Uterus (tissue), 4 donors: ENCODE measurements around the gene GNAS-AS1. TPM values are rescaled to one million over a fixed set of nuclear protein-coding genes. Genes with fewer than 3 reads are reported as not detected.

Experiments used
- DNase-seq, 2 donors: peaks; one replicate each; pipeline ENCODE4 v3.0.0-alpha.2; 2019 to 2020
- H3K27ac ChIP-seq, 2 donors: fragments of 200-600 bp; sonication (generic); 1 replicate in 1 of 2; 2 replicates in 1 of 2; pipeline ENCODE4 v1.5.1; 2016 to 2018
- H3K27me3 ChIP-seq, 2 donors: fragments of 200-600 bp; sonication (generic); one replicate each; pipeline ENCODE4 v1.5.1; 2018 to 2019; ENCODE audit warnings: control low read depth in 1 of 2
- H3K36me3 ChIP-seq, 2 donors: fragments of 200-600 bp; sonication (generic); one replicate each; pipeline ENCODE4 v1.5.1; 2019; ENCODE audit warnings: control low read depth in 1 of 2
- H3K4me1 ChIP-seq, 2 donors: fragments of 200-600 bp; sonication (generic); one replicate each; pipeline ENCODE4 v1.5.1; 2018 to 2019; ENCODE audit warnings: control low read depth in 1 of 2
- H3K4me3 ChIP-seq, 2 donors: fragments of 200-600 bp; sonication (generic); 1 replicate in 1 of 2; 2 replicates in 1 of 2; pipeline ENCODE4 v1.5.1; 2018 to 2019; ENCODE audit warnings: mild to moderate bottlenecking in 1 of 2
- H3K9me3 ChIP-seq, 2 donors: fragments of 200-600 bp; sonication (generic); one replicate each; pipeline ENCODE4 v1.5.1; 2019; ENCODE audit warnings: control low read depth in 1 of 2
- CTCF ChIP-seq, 4 experiments: fragments of 200-600 bp in 2 of 4; fragments of 450-650 bp in 2 of 4; sonication (generic) in 2 of 4; IDR thresholded peaks; one replicate each; pipeline ENCODE4 v1.5.1; 2016 to 2019; ENCODE audit warnings: antibody characterized with exemption in 4 of 4, mild to moderate bottlenecking in 2 of 4, moderate library complexity in 1 of 4
- POLR2A ChIP-seq, 2 donors: fragments of 450-650 bp; IDR thresholded peaks; one replicate each; pipeline ENCODE4 v1.6.1; 2016; ENCODE audit warnings: antibody characterized with exemption in 2 of 2, mild to moderate bottlenecking in 1 of 2, moderate library complexity in 1 of 2
- intact Hi-C: fragments of 100-400 bp; cut with DNase I; formaldehyde crosslinking; loops from one replicate; pipeline ENCODE4 v1.15.1; 2023; ENCODE audit warnings: low total_unique reads
- total RNA-seq, 4 donors: library from RNA; depleted of rRNA in 3 of 4; stranded (reverse); fragments of >200 nt in 3 of 4; gene quantifications; one replicate each; pipeline versions ENCODE4 v1.1.0 to v1.2.4, GENCODE V29; 2014 to 2023
- donor health status: DM: yes; HTN: yes; CAD: no.

GNAS-AS1 gene
- total RNA-seq, 4 donors from 2014 or later = 0.77 to 3.4 (median 1.2) TPM; not detected in 1

DNA sequence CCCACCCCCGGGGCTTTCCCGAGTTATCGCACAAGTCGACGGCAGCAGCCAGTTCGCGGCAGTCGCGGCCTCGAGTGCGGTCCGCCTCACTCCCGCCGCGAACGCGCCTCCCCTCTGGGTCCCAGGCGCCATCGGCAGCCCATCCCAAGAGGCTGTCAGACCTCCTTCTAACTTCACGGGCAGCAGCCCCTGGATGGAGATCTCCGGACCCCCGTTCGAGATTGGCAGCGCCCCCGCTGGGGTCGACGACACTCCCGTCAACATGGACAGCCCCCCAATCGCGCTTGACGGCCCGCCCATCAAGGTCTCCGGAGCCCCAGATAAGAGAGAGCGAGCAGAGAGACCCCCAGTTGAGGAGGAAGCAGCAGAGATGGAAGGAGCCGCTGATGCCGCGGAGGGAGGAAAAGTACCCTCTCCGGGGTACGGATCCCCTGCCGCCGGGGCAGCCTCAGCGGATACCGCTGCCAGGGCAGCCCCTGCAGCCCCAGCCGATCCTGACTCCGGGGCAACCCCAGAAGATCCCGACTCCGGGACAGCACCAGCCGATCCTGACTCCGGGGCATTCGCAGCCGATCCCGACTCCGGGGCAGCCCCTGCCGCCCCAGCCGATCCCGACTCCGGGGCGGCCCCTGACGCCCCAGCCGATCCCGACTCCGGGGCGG is 3.4 kb upstream of the GNAS-AS1 start:
- DNase-seq = no peak
- intact Hi-C loops = no loop called here
- Histone ChIP-seq H3K36me3 (no peaks in the 10 kb centered on the region), H3K27me3 (no peaks in the 10 kb centered on the region), H3K9me3 (no peaks in the 10 kb centered on the region), H3K27ac (no peak overlapping the region), H3K4me3 (peak overlapping the region in 1 of 2 donors; percentile 25), H3K4me1 (no peaks in the 10 kb centered on the region)
- TF ChIP-seq CTCF (IDR thresholded peaks at IDR 0.05) (no peak), POLR2A (IDR thresholded peaks at IDR 0.05) (no peak)

DNA sequence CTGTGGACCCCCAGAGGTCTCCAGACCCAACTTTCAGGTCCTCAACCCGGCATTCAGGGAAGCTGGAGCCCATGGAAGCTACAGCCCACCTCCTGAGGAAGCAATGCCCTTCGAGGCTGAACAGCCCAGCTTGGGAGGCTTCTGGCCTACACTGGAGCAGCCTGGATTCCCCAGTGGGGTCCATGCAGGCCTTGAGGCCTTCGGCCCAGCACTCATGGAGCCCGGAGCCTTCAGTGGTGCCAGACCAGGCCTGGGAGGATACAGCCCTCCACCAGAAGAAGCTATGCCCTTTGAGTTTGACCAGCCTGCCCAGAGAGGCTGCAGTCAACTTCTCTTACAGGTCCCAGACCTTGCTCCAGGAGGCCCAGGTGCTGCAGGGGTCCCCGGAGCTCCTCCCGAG is 2.8 kb upstream of the GNAS-AS1 start:
- no peaks in the 10 kb centered on the region for H3K4me1 ChIP-seq
- DNase-seq = no peak
- no peaks in the 10 kb centered on the region for H3K36me3 ChIP-seq
- no peak overlapping the region for H3K27ac ChIP-seq
- H3K9me3 ChIP-seq = no peaks in the 10 kb centered on the region
- no peak for TF ChIP-seq POLR2A (IDR thresholded peaks at IDR 0.05)
- TF ChIP-seq CTCF (IDR thresholded peaks at IDR 0.05) = no peak
- H3K4me3 ChIP-seq = no peak overlapping the region
- no peaks in the 10 kb centered on the region for H3K27me3 ChIP-seq
- intact Hi-C loops = no loop called here

- Histone ChIP-seq H3K9me3 (no peaks in the 10 kb centered on the region), H3K36me3 (no peaks in the 10 kb centered on the region), H3K4me3 (peak within 1 kb of the TSS; percentile 18 to 37), H3K4me1 (no peaks in the 10 kb centered on the region), H3K27ac (no peak within 1 kb of the TSS), H3K27me3 (no peaks in the 10 kb centered on the region)
- no peak for TF ChIP-seq POLR2A (IDR thresholded peaks at IDR 0.05)
- TF ChIP-seq CTCF (IDR thresholded peaks at IDR 0.05) = peak; percentile 39 to 65 (median 48)
- DNase-seq = peak; percentile 42 to 55
- intact Hi-C loops = no loop called here
These were observed 2.0 kb upstream of the GNAS-AS1 start, which contains the start of gene GNAS for GRCh38 chr20:58852543-58853271. TSS of gene GNAS (plus strand) at chr20:58852716.

DNA sequence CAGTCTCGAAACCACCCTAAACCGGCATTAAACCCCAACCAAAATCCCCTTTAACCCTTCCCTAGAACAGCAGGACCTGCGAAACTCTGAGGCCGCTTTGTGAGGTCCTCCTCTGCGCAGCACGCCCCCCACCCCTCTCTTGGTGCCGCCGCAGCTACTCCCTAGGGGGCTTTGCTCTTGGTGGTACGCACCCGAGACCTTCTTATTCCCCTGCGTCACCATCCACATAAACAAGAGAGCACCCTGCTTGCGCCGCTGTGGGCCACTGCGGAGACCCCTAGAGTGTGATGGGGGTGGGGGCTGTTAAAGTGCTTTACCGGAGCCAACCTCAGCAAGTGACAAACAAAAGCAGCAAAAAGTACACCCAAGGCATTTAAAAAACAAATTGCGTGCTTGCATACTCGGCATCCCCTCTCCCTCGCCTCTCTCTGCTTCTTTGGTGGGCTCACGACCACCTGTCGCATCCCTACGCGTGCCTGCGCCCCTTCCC is 1.3 kb upstream of the GNAS-AS1 start:
- H3K4me3 ChIP-seq = peak overlapping the region; percentile 18 to 37
- no peaks in the 10 kb centered on the region for H3K27me3 ChIP-seq
- no peaks in the 10 kb centered on the region for H3K4me1 ChIP-seq

More for the DNA sequence above, 1.3 kb upstream of the GNAS-AS1 start:
- H3K36me3 ChIP-seq = no peaks in the 10 kb centered on the region
- DNase-seq = no peak
- intact Hi-C loops = no loop called here
- TF ChIP-seq POLR2A (IDR thresholded peaks at IDR 0.05) = no peak
- no peak for TF ChIP-seq CTCF (IDR thresholded peaks at IDR 0.05)
- H3K27ac ChIP-seq = no peak overlapping the region
- H3K9me3 ChIP-seq = no peaks in the 10 kb centered on the region
